ENCODE data around the gene CASP2.

GRCh38 chr7:143259765-143260164 is 28.4 kb upstream of the CASP2 start:
- TF ChIP-seq CTCF (conservative IDR thresholded peaks at IDR 0.05 in 1 of 2, IDR thresholded peaks at IDR 0.05 in 1 of 2; ENCODE audit: low read depth in 1 of 2, low read length in 2 of 2) (no peak), EZH2 (IDR thresholded peaks at IDR 0.05; ENCODE audit: low read length, missing control alignments) (no peak)

All from fibroblast of lung (primary cell).